ENCODE data around the gene RBM24.

DNA sequence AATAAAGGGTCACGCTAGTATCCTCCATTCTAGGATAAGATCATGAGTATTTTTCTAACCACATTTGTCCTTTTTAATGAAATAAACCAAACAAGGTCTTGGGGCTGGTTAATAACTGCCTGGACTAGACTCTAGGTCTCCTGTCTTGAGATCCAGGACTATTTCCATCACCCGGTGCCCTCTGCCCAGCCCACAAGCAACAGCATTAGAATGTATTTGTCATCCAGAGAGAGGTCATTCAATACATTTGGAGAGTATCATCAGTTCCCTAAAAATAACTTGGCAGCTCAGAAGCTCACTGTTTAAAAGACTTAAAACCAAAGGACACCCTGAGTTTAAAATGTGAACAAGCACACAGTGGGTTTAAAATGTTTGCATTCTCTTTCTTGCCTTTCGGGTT is 4.4 kb upstream of the RBM24 start:
- TF ChIP-seq, protein P1, sequence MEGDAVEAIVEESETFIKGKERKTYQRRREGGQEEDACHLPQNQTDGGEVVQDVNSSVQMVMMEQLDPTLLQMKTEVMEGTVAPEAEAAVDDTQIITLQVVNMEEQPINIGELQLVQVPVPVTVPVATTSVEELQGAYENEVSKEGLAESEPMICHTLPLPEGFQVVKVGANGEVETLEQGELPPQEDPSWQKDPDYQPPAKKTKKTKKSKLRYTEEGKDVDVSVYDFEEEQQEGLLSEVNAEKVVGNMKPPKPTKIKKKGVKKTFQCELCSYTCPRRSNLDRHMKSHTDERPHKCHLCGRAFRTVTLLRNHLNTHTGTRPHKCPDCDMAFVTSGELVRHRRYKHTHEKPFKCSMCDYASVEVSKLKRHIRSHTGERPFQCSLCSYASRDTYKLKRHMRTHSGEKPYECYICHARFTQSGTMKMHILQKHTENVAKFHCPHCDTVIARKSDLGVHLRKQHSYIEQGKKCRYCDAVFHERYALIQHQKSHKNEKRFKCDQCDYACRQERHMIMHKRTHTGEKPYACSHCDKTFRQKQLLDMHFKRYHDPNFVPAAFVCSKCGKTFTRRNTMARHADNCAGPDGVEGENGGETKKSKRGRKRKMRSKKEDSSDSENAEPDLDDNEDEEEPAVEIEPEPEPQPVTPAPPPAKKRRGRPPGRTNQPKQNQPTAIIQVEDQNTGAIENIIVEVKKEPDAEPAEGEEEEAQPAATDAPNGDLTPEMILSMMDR (IDR thresholded peaks at IDR 0.05): no peak
- no peak for TF ChIP-seq POLR2A (IDR thresholded peaks at IDR 0.05)

Measured in thyroid gland (tissue), 4 donors.